Astrocyte of the spinal cord (primary cell): ENCODE data around the gene SLC24A4.

Experiments
- DNase-seq: peaks from one replicate; pipeline ENCODE4 v3.0.0; 2011; ENCODE audit warnings: low read depth, low spot score
- H3K4me3 ChIP-seq: 2 replicates; pipeline ENCODE4 v1.5.1; 2011; ENCODE audit warnings: low read depth, mild to moderate bottlenecking, low read length, moderate library complexity
- CTCF ChIP-seq: IDR thresholded peaks from 2 replicates; pipeline ENCODE4 v1.5.1; 2012; ENCODE audit warnings: low read depth, mild to moderate bottlenecking, low read length, inconsistent platforms
- in situ Hi-C: cut with HindIII; loops from 2 replicates; pipeline ENCODE4 v1.10.0; 2017; ENCODE audit warnings: low sequenced_read_pairs

The SLC24A4 gene

GRCh38 chr14:92446771-92447170 is 123.8 kb downstream of the SLC24A4 start:
- H3K4me3 ChIP-seq = no peak overlapping the region
- TF ChIP-seq CTCF = no peak
- in situ Hi-C loops = no loop called here
- no peak for DNase-seq

DNA sequence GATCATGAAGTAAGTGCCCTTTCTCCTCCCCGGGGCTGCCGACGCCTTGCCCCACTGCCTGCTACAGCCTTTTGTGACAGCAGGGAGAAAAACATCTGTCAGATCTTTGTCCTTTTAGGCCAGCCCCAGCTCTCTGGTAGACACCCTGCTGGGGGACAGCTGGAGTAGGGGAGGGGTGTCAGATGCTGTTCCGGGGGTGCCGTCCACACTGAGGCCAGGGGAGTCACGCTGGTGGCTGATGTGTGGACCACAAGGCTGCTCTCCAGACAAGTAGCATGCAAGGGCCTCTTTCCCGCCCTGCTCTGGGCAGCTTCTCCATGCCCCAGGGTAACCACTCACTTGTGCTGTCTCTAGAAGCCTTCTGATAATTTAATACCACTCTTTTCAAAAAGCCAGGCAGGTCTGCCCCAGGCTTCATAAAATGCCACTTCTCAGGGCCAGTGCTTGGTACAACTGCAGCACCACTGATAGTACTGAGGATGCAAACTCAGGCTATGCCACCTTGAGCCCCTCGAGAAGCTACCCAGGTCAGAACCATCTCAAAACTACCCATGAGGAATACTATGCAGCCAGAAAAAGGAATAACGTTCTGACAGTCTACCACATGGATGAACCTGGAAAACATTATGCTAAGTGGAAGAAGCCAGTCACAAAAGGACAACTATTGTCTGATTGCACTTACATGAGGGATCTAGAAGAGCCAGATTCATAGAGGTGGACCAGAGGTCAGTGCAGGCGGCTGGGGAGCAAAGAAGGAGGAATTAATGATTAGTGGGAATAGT is 124.6 kb downstream of the SLC24A4 start:
- in situ Hi-C loops = no loop called here
- DNase-seq = no peak
- H3K4me3 ChIP-seq = no peak overlapping the region
- no peak for TF ChIP-seq CTCF

GRCh38 chr14:92448786-92449185 is 125.8 kb downstream of the SLC24A4 start:
- no peak overlapping the region for H3K4me3 ChIP-seq
- in situ Hi-C loops = no loop called here
- no peak for TF ChIP-seq CTCF
- DNase-seq = no peak

- TF ChIP-seq CTCF = no peak
- in situ Hi-C loops = no loop called here
- no peak overlapping the region for H3K4me3 ChIP-seq
- no peak for DNase-seq
Observed at GRCh38 chr14:92449404-92450181, 126.6 kb downstream of the SLC24A4 start.

- no peak for DNase-seq
- no peak for TF ChIP-seq CTCF
- no peak overlapping the region for H3K4me3 ChIP-seq
- in situ Hi-C loops = no loop called here
Observed at GRCh38 chr14:92450351-92451070, 127.5 kb downstream of the SLC24A4 start.

DNA sequence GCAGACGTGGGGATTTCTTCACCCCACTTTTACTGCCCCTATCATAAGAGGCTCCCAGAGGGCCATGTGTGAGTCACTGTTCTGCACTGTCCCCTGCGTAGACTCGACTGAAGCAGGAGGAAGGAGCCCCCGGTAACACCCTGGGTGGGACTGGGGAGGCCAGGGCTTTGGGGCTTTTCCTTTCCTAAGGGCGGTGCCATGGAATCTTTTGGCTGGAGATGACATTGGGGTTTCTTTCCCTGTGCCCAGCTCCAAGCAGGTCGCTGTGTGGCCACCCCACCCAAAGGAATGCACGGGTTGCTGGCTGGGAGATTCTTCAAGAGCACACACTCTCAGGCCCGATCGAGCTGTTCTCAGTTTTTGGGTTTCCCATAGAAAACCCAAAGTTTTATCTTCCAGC is 128.3 kb downstream of the SLC24A4 start:
- in situ Hi-C loops = no loop called here
- DNase-seq = no peak
- no peak overlapping the region for H3K4me3 ChIP-seq
- TF ChIP-seq CTCF = no peak
